Neutrophil (primary cell): ENCODE data around the gene GATA3.

ENCODE experiments used
- H3K27ac ChIP-seq: fragments of 200-600 bp; sonication (generic); 2 replicates; pipeline ENCODE4 v1.5.1; 2016; ENCODE audit warnings: mild to moderate bottlenecking, moderate library complexity
- H3K27me3 ChIP-seq: fragments of 200-600 bp; sonication (generic); 2 replicates; pipeline ENCODE4 v1.6.0; 2016; ENCODE audit warnings: mild to moderate bottlenecking
- H3K36me3 ChIP-seq: fragments of 200-600 bp; sonication (generic); 2 replicates; pipeline ENCODE4 v1.5.1; 2017
- H3K4me1 ChIP-seq, 2 experiments: fragments of 200-600 bp in 1 of 2; sonication (generic) in 1 of 2; 1 replicate in 1 of 2; 2 replicates in 1 of 2; pipeline versions ENCODE4 v1.5.1 to v1.6.1; 2013 to 2016; ENCODE audit warnings: low read depth in 1 of 2, low read length in 1 of 2, mild to moderate bottlenecking in 1 of 2, moderate library complexity in 1 of 2; ENCODE audit not compliant: control insufficient read depth in 1 of 2, insufficient read depth in 1 of 2
- H3K4me3 ChIP-seq, 2 experiments: fragments of 200-600 bp in 1 of 2; sonication (generic) in 1 of 2; 1 replicate in 1 of 2; 2 replicates in 1 of 2; pipeline ENCODE4 v1.5.1; 2013 to 2016; ENCODE audit warnings: low read depth in 1 of 2, low read length in 1 of 2, mild to moderate bottlenecking in 1 of 2, moderate library complexity in 1 of 2
- H3K9me3 ChIP-seq: fragments of 200-600 bp; sonication (generic); 2 replicates; pipeline ENCODE4 v1.5.1; 2016
- CTCF ChIP-seq: fragments of 200-600 bp; sonication (generic); IDR thresholded peaks from 2 replicates; pipeline ENCODE4 v1.5.1; 2016; ENCODE audit warnings: antibody characterized with exemption

The GATA3 gene

GRCh38 chr10:8049045-8049864 is 5.2 kb upstream of the GATA3 start:
- H3K36me3 ChIP-seq: no peaks in the 10 kb centered on the region
- H3K4me1 ChIP-seq: peaks cover 30 to 50% of the 10 kb centered on the region in 2 experiments
- no peak for TF ChIP-seq CTCF
- no peaks in the 10 kb centered on the region for H3K9me3 ChIP-seq
- H3K27ac ChIP-seq: no peak overlapping the region
- no peak overlapping the region for H3K4me3 ChIP-seq
- peaks cover 100% of the 10 kb centered on the region for H3K27me3 ChIP-seq

GRCh38 chr10:8049865-8050555 is 4.5 kb upstream of the GATA3 start:
- no peaks in the 10 kb centered on the region for H3K36me3 ChIP-seq
- H3K9me3 ChIP-seq: no peaks in the 10 kb centered on the region
- TF ChIP-seq CTCF: no peak
- H3K27me3 ChIP-seq: peaks cover 100% of the 10 kb centered on the region
- H3K27ac ChIP-seq: no peak overlapping the region
- peak overlapping the region in 1 of 2 experiments; percentile 9 for H3K4me3 ChIP-seq
- H3K4me1 ChIP-seq: peaks cover 31 to 48% of the 10 kb centered on the region in 2 experiments

GRCh38 chr10:8050556-8051108 is 3.9 kb upstream of the GATA3 start:
- no peak for TF ChIP-seq CTCF
- H3K27me3 ChIP-seq: peaks cover 100% of the 10 kb centered on the region
- H3K4me3 ChIP-seq: peak overlapping the region in 1 of 2 experiments; percentile 9
- H3K4me1 ChIP-seq: peaks cover 33 to 48% of the 10 kb centered on the region in 2 experiments
- H3K27ac ChIP-seq: no peak overlapping the region
- H3K36me3 ChIP-seq: no peaks in the 10 kb centered on the region
- H3K9me3 ChIP-seq: no peaks in the 10 kb centered on the region

GRCh38 chr10:8051109-8051821 is 3.2 kb upstream of the GATA3 start:
- no peak overlapping the region for H3K27ac ChIP-seq

More at GRCh38 chr10:8051109-8051821, 3.2 kb upstream of the GATA3 start:
- Histone ChIP-seq H3K4me3 (no peak overlapping the region), H3K4me1 (peaks cover 35 to 51% of the 10 kb centered on the region in 2 experiments), H3K9me3 (no peaks in the 10 kb centered on the region), H3K36me3 (no peaks in the 10 kb centered on the region), H3K27me3 (peaks cover 100% of the 10 kb centered on the region)
- no peak for TF ChIP-seq CTCF
